Skeletal muscle tissue (tissue), 4 donors: ENCODE data around the gene TGFA. TPM values are rescaled to one million over a fixed set of nuclear protein-coding genes. Genes with fewer than 3 reads are reported as not detected.

Experiments used
- H3K27ac ChIP-seq: one replicate; pipeline ENCODE4 v1.7.0; 2013; ENCODE audit warnings: mild to moderate bottlenecking, low read depth, low read length, inconsistent platforms
- H3K27me3 ChIP-seq, 3 donors: one replicate each; pipeline ENCODE4 v1.7.0; 2013; ENCODE audit warnings: low read length in 3 of 3; ENCODE audit not compliant: control insufficient read depth in 3 of 3, insufficient read depth in 3 of 3
- H3K36me3 ChIP-seq, 3 donors: one replicate each; pipeline ENCODE4 v1.7.0; 2013; ENCODE audit warnings: low read length in 3 of 3; ENCODE audit not compliant: control insufficient read depth in 3 of 3, insufficient read depth in 3 of 3
- H3K4me1 ChIP-seq, 3 donors: one replicate each; pipeline ENCODE4 v1.7.0; 2013; ENCODE audit warnings: low read length in 3 of 3, mild to moderate bottlenecking in 3 of 3; ENCODE audit not compliant: control insufficient read depth in 3 of 3, insufficient read depth in 3 of 3
- H3K4me3 ChIP-seq, 3 donors: one replicate each; pipeline ENCODE4 v1.7.0; 2013; ENCODE audit warnings: low read length in 3 of 3
- H3K9ac ChIP-seq, 3 donors: one replicate each; pipeline ENCODE4 v1.7.0; 2013; ENCODE audit warnings: low read length in 3 of 3, mild to moderate bottlenecking in 3 of 3, moderate library complexity in 2 of 3, low read depth in 1 of 3
- H3K9me3 ChIP-seq, 3 donors: one replicate each; pipeline ENCODE4 v1.7.0; 2013; ENCODE audit warnings: low read length in 3 of 3; ENCODE audit not compliant: control insufficient read depth in 3 of 3
- total RNA-seq: library from RNA; depleted of rRNA; stranded (reverse); fragments of >200 nt; gene quantifications from one replicate; pipeline ENCODE4 v1.2.3, GENCODE V29; 2014
- donor health status: Osteomylitis.

Gene TGFA
- total RNA-seq, 1 donor from 2014 or later: under 0.01 TPM

DNA sequence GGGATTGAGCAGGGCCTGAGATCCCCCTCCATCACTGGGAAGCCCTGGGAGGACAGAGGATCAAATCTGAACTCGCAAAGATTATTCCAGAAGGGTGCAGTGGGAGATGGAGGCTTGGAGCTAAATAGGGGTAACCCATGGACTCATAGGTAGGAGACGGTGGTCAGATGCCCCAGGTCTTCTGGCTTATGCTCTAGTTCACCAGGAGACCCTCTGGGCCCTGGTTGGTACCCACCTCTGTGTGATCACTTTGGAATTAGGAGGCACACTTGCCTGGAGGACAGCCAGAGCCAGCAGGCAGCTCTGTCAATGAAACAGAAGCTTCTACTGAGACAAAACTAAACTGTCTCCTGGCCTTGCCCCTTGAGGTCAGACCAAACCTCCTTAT is 110.6 kb downstream of the TGFA start:
- no peak overlapping the region for H3K27ac ChIP-seq
- H3K27me3 ChIP-seq: peaks cover 0 to 2% (median 0%) of the 10 kb centered on the region in 3 donors
- no peak overlapping the region for H3K9ac ChIP-seq
- H3K4me3 ChIP-seq: no peak overlapping the region
- no peaks in the 10 kb centered on the region for H3K4me1 ChIP-seq
- no peaks in the 10 kb centered on the region for H3K9me3 ChIP-seq
- H3K36me3 ChIP-seq: no peaks in the 10 kb centered on the region

GRCh38 chr2:70442301-70443077 is 111.1 kb downstream of the TGFA start:
- no peaks in the 10 kb centered on the region for H3K4me1 ChIP-seq
- no peak overlapping the region for H3K27ac ChIP-seq
- no peak overlapping the region for H3K4me3 ChIP-seq
- H3K27me3 ChIP-seq: peaks cover 0 to 2% (median 0%) of the 10 kb centered on the region in 3 donors
- H3K9me3 ChIP-seq: no peaks in the 10 kb centered on the region
- no peak overlapping the region for H3K9ac ChIP-seq
- H3K36me3 ChIP-seq: no peaks in the 10 kb centered on the region

- H3K9me3 ChIP-seq: no peaks in the 10 kb centered on the region
- no peaks in the 10 kb centered on the region for H3K4me1 ChIP-seq
- no peak overlapping the region for H3K27ac ChIP-seq
- no peak overlapping the region for H3K9ac ChIP-seq
- H3K36me3 ChIP-seq: no peaks in the 10 kb centered on the region
- H3K4me3 ChIP-seq: no peak overlapping the region
- H3K27me3 ChIP-seq: peaks cover 0 to 2% (median 0%) of the 10 kb centered on the region in 3 donors
These were observed 113.0 kb downstream of the TGFA start for GRCh38 chr2:70440621-70441020.

DNA sequence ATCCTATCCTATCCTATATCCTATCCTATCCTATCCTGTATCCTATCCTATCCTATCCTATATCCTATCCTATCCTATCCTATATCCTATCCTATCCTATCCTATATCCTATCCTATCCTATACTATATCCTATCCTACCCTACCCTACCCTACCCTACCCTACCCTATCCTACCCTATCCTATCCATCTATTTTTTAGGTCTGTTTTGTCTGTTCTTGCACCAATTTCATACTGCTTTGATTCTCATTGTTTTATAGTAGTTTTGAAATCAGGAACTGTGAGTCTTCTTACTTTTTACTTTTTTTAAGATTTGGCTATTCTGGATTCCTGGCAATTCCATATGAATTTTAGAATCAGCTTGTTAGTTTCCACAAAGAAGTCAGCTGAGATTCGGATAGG is 118.5 kb downstream of the TGFA start:
- Histone ChIP-seq H3K27ac (no peak overlapping the region), H3K27me3 (no peaks in the 10 kb centered on the region), H3K4me1 (no peaks in the 10 kb centered on the region), H3K4me3 (no peak overlapping the region), H3K36me3 (no peaks in the 10 kb centered on the region), H3K9ac (no peak overlapping the region), H3K9me3 (peaks cover 0 to 2% (median 0%) of the 10 kb centered on the region in 3 donors)

DNA sequence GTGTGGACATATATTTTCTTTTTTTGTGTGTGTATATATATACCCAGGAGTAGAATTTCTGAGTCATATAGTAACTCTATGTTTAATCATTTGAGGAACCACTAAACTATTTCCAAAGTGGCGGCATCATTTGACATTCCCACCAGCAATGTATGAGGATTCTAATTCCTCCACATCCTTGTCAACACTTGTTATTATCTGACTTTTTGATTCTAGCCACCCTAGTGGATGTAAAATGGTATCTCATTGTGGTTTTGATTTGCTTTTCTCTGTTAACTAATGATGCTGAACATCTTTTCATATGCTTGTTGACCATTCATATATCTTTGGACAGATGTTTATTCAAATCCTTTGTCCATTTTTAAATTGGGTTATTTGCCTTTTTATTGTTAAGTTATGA is 120.3 kb downstream of the TGFA start:
- no peak overlapping the region for H3K4me3 ChIP-seq
- no peak overlapping the region for H3K9ac ChIP-seq
- H3K36me3 ChIP-seq: no peaks in the 10 kb centered on the region
- no peak overlapping the region for H3K27ac ChIP-seq
- no peaks in the 10 kb centered on the region for H3K4me1 ChIP-seq
- no peaks in the 10 kb centered on the region for H3K27me3 ChIP-seq
- H3K9me3 ChIP-seq: peaks cover 0 to 2% (median 0%) of the 10 kb centered on the region in 3 donors

GRCh38 chr2:70431716-70432347 is 121.8 kb downstream of the TGFA start:
- H3K27ac ChIP-seq: no peak overlapping the region
- H3K4me3 ChIP-seq: no peak overlapping the region
- no peaks in the 10 kb centered on the region for H3K36me3 ChIP-seq
- H3K4me1 ChIP-seq: no peaks in the 10 kb centered on the region
- H3K9ac ChIP-seq: no peak overlapping the region
- no peaks in the 10 kb centered on the region for H3K27me3 ChIP-seq
- peaks cover 0 to 2% (median 0%) of the 10 kb centered on the region in 3 donors for H3K9me3 ChIP-seq

DNA sequence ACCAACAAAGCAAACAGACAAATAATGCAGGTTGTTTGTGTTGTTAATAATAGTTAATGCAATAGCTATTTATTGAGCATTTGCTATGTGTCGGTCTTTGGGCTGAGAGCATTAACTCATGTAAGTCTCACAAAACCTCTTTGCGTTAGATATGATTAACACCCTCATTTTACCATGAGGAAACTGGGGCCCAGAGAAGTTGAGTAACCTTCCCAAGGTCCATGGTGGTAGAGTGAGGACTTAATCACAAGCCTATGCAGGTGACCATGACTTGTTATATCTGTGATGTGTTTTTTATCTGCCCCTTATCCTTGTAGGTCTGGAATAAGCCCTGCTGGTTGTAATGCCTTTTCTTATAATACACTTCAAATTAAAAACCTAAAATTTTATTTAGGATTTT is 127.3 kb downstream of the TGFA start:
- no peaks in the 10 kb centered on the region for H3K36me3 ChIP-seq
- H3K27me3 ChIP-seq: peaks cover 0 to 6% (median 3%) of the 10 kb centered on the region in 3 donors
- H3K4me3 ChIP-seq: no peak overlapping the region
- H3K9ac ChIP-seq: no peak overlapping the region
- H3K4me1 ChIP-seq: no peaks in the 10 kb centered on the region
- no peak overlapping the region for H3K27ac ChIP-seq
- H3K9me3 ChIP-seq: no peaks in the 10 kb centered on the region

DNA sequence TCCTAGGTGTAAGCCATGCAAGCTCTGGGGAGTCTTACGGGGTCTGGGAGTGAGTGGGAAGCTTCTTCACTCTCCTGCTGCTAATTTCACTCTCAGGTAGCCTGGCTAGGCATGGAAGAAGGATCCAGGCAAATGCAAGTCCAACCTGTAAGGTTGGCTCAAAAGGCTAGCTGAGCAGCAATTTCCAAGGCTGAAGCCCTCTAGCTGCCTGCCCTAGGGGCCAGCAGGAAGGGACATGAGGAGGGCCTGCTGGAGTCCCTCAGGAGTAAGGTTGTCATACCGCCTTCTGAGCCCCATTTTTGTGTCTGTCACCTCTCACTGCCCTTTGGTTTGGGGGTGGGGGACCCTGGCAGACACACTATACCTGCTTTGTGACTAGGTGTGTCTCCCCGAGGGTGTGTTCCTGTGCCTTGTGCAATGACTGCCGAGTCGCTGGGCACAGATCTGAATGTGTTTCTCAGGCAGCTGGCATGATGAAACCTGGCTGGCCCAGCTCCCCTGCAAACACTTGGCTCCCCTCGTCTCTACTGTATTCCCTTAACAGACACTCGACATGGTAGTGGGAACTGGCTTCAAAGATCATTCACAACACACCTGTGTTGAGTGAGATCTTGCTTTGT is 127.8 kb downstream of the TGFA start:
- no peak overlapping the region for H3K27ac ChIP-seq
- no peak overlapping the region for H3K4me3 ChIP-seq
- H3K36me3 ChIP-seq: no peaks in the 10 kb centered on the region
- H3K4me1 ChIP-seq: no peaks in the 10 kb centered on the region
- H3K9ac ChIP-seq: no peak overlapping the region
- peaks cover 0 to 6% (median 3%) of the 10 kb centered on the region in 3 donors for H3K27me3 ChIP-seq
- no peaks in the 10 kb centered on the region for H3K9me3 ChIP-seq

- Histone ChIP-seq H3K9me3 (no peaks in the 10 kb centered on the region), H3K36me3 (no peaks in the 10 kb centered on the region), H3K27me3 (peaks cover 0 to 7% (median 3%) of the 10 kb centered on the region in 3 donors)
These were observed 132.9 kb downstream of the TGFA start for GRCh38 chr2:70420740-70421139.

DNA sequence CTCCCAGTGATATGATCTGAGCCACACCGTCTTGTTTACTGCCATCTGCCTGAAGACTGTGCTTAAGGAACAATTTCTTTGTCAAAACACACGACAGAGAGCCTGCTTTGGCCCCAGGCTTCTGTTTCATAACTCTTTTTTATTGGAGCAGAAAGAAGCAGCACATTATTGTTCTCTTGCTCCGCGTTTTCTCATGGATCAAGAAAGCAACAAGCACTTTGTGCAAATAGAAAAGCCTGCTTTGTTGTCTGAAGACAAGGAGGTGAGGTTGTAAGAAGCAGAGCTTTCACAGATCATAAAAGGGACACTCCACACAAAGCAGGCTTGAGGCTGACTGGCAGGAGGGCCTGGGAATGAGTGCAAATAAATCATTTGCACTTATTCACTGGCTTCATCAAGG is 133.5 kb downstream of the TGFA start:
- Histone ChIP-seq H3K9me3 (no peaks in the 10 kb centered on the region), H3K9ac (no peak overlapping the region), H3K27ac (no peak overlapping the region), H3K4me3 (no peak overlapping the region), H3K27me3 (peaks cover 0 to 5% (median 3%) of the 10 kb centered on the region in 3 donors), H3K36me3 (no peaks in the 10 kb centered on the region), H3K4me1 (no peaks in the 10 kb centered on the region)

More at GRCh38 chr2:70420740-70421139, 132.9 kb downstream of the TGFA start:
- no peak overlapping the region for H3K27ac ChIP-seq
- no peak overlapping the region for H3K9ac ChIP-seq
- H3K4me1 ChIP-seq: no peaks in the 10 kb centered on the region
- no peak overlapping the region for H3K4me3 ChIP-seq
